Skeletal muscle cell (primary cell): ENCODE results near the gene MYCL.
A peak's percentile ranks its signal among the peaks of the same experiment; 100 is the strongest.

ENCODE experiments used
- DNase-seq: peaks from one replicate; pipeline ENCODE4 v3.0.0-alpha.2; 2010; ENCODE audit warnings: low read depth
- H3K4me3 ChIP-seq: 2 replicates; pipeline ENCODE4 v1.5.1; 2011; ENCODE audit warnings: low read depth, mild to moderate bottlenecking, control low read depth, low read length, moderate library complexity

The MYCL gene

GRCh38 chr1:39901714-39902459 is at the start of gene MYCL:
MYCL (minus strand) TSS chr1:39901917; CDS start chr1:39901434, 483 bp downstream.
- H3K4me3 ChIP-seq, result peak within 1 kb of the TSS; percentile 70
- DNase-seq, result no peak

GRCh38 chr1:39949891-39950290 is 48.2 kb upstream of the MYCL start:
- DNase-seq, result no peak
- no peak overlapping the region for H3K4me3 ChIP-seq

- H3K4me3 ChIP-seq, result no peak overlapping the region
- DNase-seq, result no peak
Measured at GRCh38 chr1:39947260-39947659, 45.5 kb upstream of the MYCL start.

- no peak for DNase-seq
- no peak overlapping the region for H3K4me3 ChIP-seq
Measured at GRCh38 chr1:39946216-39946615, 44.5 kb upstream of the MYCL start.

GRCh38 chr1:39944410-39945112 is 42.8 kb upstream of the MYCL start:
- DNase-seq, result no peak
- no peak overlapping the region for H3K4me3 ChIP-seq

GRCh38 chr1:39943471-39944290 is 42.0 kb upstream of the MYCL start:
- DNase-seq, result no peak
- no peak overlapping the region for H3K4me3 ChIP-seq

- H3K4me3 ChIP-seq, result no peak overlapping the region
- DNase-seq, result no peak
Measured at GRCh38 chr1:39940980-39941871, 39.5 kb upstream of the MYCL start.

- DNase-seq, result no peak
- no peak overlapping the region for H3K4me3 ChIP-seq
Measured at GRCh38 chr1:39940253-39940652, 38.5 kb upstream of the MYCL start.

- DNase-seq, result no peak
Measured at GRCh38 chr1:39938856-39939255, 37.1 kb upstream of the MYCL start.

GRCh38 chr1:39936724-39937491 is 35.2 kb upstream of the MYCL start:
- no peak overlapping the region for H3K4me3 ChIP-seq
- DNase-seq, result no peak

More at GRCh38 chr1:39938856-39939255, 37.1 kb upstream of the MYCL start:
- no peak overlapping the region for H3K4me3 ChIP-seq

- no peak overlapping the region for H3K4me3 ChIP-seq
- peak; percentile 98 for DNase-seq
Measured at GRCh38 chr1:39933956-39934941, 32.5 kb upstream of the MYCL start.

- no peak for DNase-seq
Measured at GRCh38 chr1:39928809-39929587, 27.3 kb upstream of the MYCL start.

GRCh38 chr1:39927538-39927937 is 25.8 kb upstream of the MYCL start:
- H3K4me3 ChIP-seq, result no peak overlapping the region
- no peak for DNase-seq

More at GRCh38 chr1:39928809-39929587, 27.3 kb upstream of the MYCL start:
- H3K4me3 ChIP-seq, result no peak overlapping the region

- no peak overlapping the region for H3K4me3 ChIP-seq
- DNase-seq, result no peak
Measured at GRCh38 chr1:39926820-39927219, 25.1 kb upstream of the MYCL start.

- DNase-seq, result no peak
Measured at GRCh38 chr1:39926343-39926793, 24.7 kb upstream of the MYCL start.

GRCh38 chr1:39925721-39926342 is 24.1 kb upstream of the MYCL start:
- peak; percentile 31 for DNase-seq
- H3K4me3 ChIP-seq, result no peak overlapping the region

More at GRCh38 chr1:39926343-39926793, 24.7 kb upstream of the MYCL start:
- H3K4me3 ChIP-seq, result no peak overlapping the region
